Lower leg skin (tissue), 4 donors: ENCODE results near the gene ZSCAN10. TPM values are rescaled to one million over a fixed set of nuclear protein-coding genes. Genes with fewer than 3 reads are reported as not detected.
"Not testable (repeated sequence)": the region's sequence is repeated elsewhere in the genome, so short reads cannot be mapped to it uniquely, and the experiment has no call there.

ENCODE experiments used
- DNase-seq, 2 donors: peaks; one replicate each; pipeline ENCODE4 v3.0.0-alpha.2; 2019; ENCODE audit warnings: low spot score in 2 of 2
- H3K4me3 ChIP-seq: fragments of 200-600 bp; sonication (generic); 2 replicates; pipeline ENCODE4 v1.5.1; 2017; ENCODE audit warnings: mild to moderate bottlenecking, low read depth; ENCODE audit not compliant: poor library complexity, severe bottlenecking
- POLR2A ChIP-seq, 2 donors: fragments of 450-650 bp; IDR thresholded peaks; one replicate each; pipeline ENCODE4 v1.6.1; 2016 to 2017; ENCODE audit warnings: antibody characterized with exemption in 2 of 2, mild to moderate bottlenecking in 1 of 2, moderate library complexity in 1 of 2
- WGBS, 2 donors: methylation state at CpG; one replicate each; pipeline ENCODE4 v1.1.5; 2018; 5-methylcytosine and 5-hydroxymethylcytosine counted together
- intact Hi-C: fragments of 100-400 bp; cut with DNase I; formaldehyde crosslinking; loops from one replicate; pipeline ENCODE4 v1.15.0; 2023; ENCODE audit warnings: low total_unique reads
- total RNA-seq, 4 donors: library from RNA; depleted of rRNA; stranded (reverse); fragments of >200 nt; gene quantifications; one replicate each; pipeline ENCODE4 v1.1.0, GENCODE V29; 2016
- TF ChIP-seq, protein P1 (sequence below), 3 donors: fragments of 450-650 bp; IDR thresholded peaks; one replicate each; pipeline ENCODE4 v1.5.1; 2016; ENCODE audit warnings: antibody characterized with exemption in 3 of 3, mild to moderate bottlenecking in 3 of 3, moderate library complexity in 2 of 3

ZSCAN10 gene
- total RNA-seq, 4 donors from 2014 or later, result not detected

DNA sequence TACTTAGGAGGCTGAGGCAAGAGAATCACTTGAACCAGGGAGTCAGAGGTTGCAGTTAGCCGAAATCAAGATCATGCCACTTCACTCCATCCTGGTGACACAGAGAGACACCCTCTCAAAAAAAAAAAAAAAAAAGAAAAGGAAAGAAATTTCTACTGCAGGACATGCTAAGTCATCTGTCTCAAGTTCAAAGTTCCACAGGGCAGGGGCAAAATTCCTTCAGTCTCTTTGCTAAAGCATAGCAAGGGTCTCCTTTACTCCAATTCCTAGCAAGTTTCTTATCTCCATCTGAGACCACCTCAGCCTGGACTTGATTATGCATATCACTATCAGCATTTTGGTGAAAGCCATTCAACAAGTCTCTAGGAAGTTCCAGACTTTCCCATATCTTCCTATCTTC, 14.6 kb downstream of the ZSCAN10 start:
- TF ChIP-seq, protein P1, sequence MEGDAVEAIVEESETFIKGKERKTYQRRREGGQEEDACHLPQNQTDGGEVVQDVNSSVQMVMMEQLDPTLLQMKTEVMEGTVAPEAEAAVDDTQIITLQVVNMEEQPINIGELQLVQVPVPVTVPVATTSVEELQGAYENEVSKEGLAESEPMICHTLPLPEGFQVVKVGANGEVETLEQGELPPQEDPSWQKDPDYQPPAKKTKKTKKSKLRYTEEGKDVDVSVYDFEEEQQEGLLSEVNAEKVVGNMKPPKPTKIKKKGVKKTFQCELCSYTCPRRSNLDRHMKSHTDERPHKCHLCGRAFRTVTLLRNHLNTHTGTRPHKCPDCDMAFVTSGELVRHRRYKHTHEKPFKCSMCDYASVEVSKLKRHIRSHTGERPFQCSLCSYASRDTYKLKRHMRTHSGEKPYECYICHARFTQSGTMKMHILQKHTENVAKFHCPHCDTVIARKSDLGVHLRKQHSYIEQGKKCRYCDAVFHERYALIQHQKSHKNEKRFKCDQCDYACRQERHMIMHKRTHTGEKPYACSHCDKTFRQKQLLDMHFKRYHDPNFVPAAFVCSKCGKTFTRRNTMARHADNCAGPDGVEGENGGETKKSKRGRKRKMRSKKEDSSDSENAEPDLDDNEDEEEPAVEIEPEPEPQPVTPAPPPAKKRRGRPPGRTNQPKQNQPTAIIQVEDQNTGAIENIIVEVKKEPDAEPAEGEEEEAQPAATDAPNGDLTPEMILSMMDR (IDR thresholded peaks at IDR 0.05), result no peak
- no peak for TF ChIP-seq POLR2A (IDR thresholded peaks at IDR 0.05)
- DNase-seq, result no peak
- 96 to 100% methylated on average over 1 of the region's 1 CpG for WGBS, 2 donors
- intact Hi-C loops, result no loop called here
- H3K4me3 ChIP-seq, result no peak overlapping the region

DNA sequence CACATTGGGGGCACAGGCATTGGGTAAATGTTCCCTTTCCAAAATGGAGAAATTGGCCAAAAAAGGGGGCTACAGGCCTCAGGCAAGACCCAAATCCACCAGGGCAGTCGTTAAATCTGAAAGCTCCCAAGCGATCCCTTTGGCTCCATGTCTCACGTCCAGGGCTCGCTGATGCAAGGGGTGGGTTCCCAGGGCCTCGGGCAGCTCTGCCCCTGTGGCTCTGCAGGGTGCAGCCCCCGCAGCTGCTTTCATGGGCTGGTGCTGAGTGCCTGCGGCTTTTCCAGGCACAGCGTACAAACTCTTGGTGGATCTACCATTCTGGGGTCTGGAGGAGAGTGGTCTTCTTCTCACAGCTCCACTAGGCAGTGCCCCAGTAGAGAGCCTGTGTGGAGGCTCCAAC, 15.7 kb downstream of the ZSCAN10 start:
- H3K4me3 ChIP-seq, DNase-seq, intact Hi-C loops: not testable (repeated sequence)
- WGBS, 2 donors, result 93 to 94% methylated on average over 8 of the region's 8 CpGs

DNA sequence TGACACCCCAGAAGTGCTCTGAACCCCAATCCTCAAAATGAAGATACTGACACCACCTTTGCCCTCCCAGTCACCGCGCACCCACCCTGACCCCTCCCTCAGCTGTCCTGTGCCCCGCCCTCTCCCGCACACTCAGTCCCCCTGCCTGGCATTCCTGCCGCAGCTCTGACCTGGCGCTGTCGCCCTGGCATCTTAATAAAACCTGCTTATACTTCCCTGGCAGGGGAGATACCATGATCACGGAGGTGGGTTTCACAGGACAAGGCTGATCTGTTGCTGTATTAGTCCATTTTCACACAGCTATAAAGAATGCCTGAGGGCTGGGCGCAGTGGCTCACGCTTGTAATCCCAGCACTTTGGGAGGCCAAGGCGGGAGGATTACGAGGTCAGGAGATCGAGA, 17.1 kb downstream of the ZSCAN10 start:
- 82 to 89% methylated on average over 11 to 13 of the region's 13 CpGs for WGBS, 2 donors
- intact Hi-C loops, H3K4me3 ChIP-seq, DNase-seq: not testable (repeated sequence)

DNA sequence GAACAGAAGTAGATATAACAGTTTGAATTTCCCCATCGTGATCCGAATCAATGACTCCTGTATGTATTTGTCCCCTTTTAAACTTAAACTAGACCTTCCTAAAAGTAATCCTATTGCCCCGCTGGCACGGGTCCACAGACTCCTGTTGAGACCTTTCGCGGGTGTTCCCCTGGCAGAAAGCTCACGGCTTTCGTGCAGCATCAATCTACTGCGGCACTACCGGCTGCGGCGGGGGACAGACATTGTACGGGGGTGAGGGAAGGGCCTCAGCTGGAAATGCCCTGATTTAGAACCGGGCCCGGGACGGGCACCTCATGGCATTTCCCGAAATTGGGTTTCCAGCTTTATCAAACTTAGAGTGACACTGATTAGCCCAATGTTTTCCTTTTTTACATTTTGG, 19.1 kb downstream of the ZSCAN10 start:
- TF ChIP-seq, protein P1 (IDR thresholded peaks at IDR 0.05), result no peak
- TF ChIP-seq POLR2A (IDR thresholded peaks at IDR 0.05), result no peak
- no peak for DNase-seq
- H3K4me3 ChIP-seq, result no peak overlapping the region
- intact Hi-C loops, result no loop called here
- WGBS, 2 donors, result 46 to 57% methylated on average over 17 of the region's 17 CpGs

DNA sequence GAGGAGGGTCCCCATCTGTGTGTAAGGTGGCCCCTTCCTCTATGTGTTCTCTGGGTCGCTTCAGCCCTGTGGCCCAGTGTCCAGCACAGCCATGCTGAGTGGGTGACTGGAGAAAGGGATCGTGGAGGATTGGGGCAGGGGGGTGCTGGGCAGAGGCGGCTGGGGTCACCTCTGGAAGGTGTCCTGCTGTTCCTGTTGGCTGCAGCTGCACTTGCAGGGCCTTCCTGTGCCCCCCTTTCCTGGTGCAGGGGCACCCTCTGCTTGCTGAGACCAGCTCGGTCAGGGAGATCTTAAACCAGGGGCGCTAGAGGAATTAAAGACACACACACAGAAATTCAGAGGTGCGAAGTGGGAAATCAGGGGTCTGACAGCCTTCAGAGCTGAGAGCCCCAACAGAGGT, 22.5 kb downstream of the ZSCAN10 start:
- DNase-seq, result no peak
- 75 to 88% methylated on average over 6 of the region's 6 CpGs for WGBS, 2 donors
- intact Hi-C loops, result no loop called here
- no peak for TF ChIP-seq POLR2A (IDR thresholded peaks at IDR 0.05)
- TF ChIP-seq, protein P1 (IDR thresholded peaks at IDR 0.05), result no peak
- no peak overlapping the region for H3K4me3 ChIP-seq

DNA sequence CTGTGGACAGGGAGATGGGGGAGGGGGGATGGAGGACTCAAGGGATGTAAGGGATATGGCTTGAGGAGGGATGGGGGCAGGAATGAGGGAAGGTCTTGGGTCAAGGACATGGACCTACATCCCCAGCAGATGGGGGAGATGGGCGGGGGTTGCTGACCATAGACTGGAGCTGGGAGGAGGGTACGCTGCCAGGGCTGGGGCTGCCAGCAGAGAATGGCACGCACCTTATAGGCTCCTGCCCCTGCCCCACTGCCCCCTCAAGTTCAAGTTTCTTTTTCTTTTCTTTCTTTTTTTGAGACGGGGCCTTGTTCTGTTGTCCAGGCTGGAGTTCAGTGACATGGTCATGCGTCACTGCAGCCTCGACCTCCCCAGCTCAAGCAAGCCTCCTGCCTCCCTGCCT, 23.1 kb downstream of the ZSCAN10 start:
- intact Hi-C loops, H3K4me3 ChIP-seq, DNase-seq: not testable (repeated sequence)
- 91% methylated on average over 6 of the region's 6 CpGs for WGBS, 2 donors

DNA sequence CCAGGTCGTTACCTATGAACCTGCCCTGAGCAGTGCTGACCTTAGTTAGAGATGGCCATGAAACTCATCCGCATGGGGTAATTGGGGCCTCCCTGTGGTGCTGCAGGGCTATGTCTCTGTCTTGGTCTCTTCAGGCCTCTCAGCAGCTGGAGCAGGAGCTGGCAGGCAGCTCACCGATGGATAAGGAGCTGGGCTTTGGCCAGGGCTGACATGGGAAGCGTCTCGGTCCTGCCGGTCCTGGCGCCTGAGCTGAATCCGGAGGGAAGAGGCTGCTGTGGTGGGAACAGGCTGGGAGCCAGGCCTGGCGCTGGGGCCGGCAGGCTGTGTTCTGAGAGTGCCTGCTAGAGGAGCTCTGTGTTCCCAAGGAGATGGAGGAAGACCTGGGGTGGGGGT, 23.6 kb downstream of the ZSCAN10 start:
- 45 to 64% methylated on average over 10 of the region's 10 CpGs for WGBS, 2 donors
- intact Hi-C loops, result no loop called here
- TF ChIP-seq, protein P1 (IDR thresholded peaks at IDR 0.05), result no peak
- TF ChIP-seq POLR2A (IDR thresholded peaks at IDR 0.05), result no peak
- DNase-seq, result no peak
- no peak overlapping the region for H3K4me3 ChIP-seq
